A549 (cell line): Measurements from ENCODE around the gene KNDC1.

ENCODE experiments used
- CEBPB ChIP-seq, 2 experiments: fragments of >200 bp in 1 of 2; sonication (Bioruptor Twin) in 1 of 2; formaldehyde crosslinking in 1 of 2; IDR thresholded peaks; 2 replicates each; pipeline ENCODE4 v1.6.1; 2012 to 2016
- POLR2A ChIP-seq: IDR thresholded peaks from 2 replicates; pipeline ENCODE4 v1.6.1; 2012; ENCODE audit warnings: mild to moderate bottlenecking, low read length
- TF ChIP-seq, protein P1 (sequence below): fragments of >200 bp; sonication (Bioruptor Twin); formaldehyde crosslinking; IDR thresholded peaks from 3 replicates; pipeline ENCODE4 v1.5.1; 2016

DNA sequence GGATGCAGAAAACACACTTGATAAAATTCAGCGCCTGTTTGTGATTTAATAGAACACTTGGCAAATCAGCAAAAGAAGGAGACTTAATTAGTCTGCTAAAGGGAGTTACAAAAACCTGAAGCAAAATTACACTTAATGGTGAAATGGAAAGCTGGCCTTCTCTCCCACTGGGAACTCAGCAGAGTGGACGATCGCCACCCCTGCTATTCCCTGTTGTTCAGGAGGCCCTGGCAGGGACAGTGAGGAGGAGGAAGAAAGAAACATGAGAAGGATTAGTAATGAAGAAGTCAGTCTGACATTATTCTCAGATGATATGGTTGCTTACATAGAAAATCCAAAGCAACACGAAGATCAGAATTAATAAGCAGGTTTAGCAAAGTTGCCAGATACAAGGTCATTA, 5.6 kb upstream of the KNDC1 start:
- no peak for TF ChIP-seq POLR2A
- TF ChIP-seq, protein P1, sequence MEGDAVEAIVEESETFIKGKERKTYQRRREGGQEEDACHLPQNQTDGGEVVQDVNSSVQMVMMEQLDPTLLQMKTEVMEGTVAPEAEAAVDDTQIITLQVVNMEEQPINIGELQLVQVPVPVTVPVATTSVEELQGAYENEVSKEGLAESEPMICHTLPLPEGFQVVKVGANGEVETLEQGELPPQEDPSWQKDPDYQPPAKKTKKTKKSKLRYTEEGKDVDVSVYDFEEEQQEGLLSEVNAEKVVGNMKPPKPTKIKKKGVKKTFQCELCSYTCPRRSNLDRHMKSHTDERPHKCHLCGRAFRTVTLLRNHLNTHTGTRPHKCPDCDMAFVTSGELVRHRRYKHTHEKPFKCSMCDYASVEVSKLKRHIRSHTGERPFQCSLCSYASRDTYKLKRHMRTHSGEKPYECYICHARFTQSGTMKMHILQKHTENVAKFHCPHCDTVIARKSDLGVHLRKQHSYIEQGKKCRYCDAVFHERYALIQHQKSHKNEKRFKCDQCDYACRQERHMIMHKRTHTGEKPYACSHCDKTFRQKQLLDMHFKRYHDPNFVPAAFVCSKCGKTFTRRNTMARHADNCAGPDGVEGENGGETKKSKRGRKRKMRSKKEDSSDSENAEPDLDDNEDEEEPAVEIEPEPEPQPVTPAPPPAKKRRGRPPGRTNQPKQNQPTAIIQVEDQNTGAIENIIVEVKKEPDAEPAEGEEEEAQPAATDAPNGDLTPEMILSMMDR, result no peak
- no peak for TF ChIP-seq CEBPB (IDR thresholded peaks at IDR 0.05)
